Hematopoietic multipotent progenitor cell (in vitro differentiated cells): ENCODE measurements around the gene SFPQ. TPM values are rescaled to one million over a fixed set of nuclear protein-coding genes. Genes with fewer than 3 reads are reported as not detected.
"Not testable (repeated sequence)": the region's sequence is repeated elsewhere in the genome, so short reads cannot be mapped to it uniquely, and the experiment has no call there.

Source experiments
- DNase-seq, 3 donors: peaks; one replicate each; pipeline ENCODE4 v3.0.0-alpha.2; 2011 to 2015; ENCODE audit warnings: low read depth in 2 of 3, low spot score in 2 of 3
- total RNA-seq: library from RNA; depleted of rRNA; stranded (reverse); fragments of >200 nt; gene quantifications from one replicate; pipeline ENCODE4 v1.2.3, GENCODE V29; 2012

Gene SFPQ, protein sequence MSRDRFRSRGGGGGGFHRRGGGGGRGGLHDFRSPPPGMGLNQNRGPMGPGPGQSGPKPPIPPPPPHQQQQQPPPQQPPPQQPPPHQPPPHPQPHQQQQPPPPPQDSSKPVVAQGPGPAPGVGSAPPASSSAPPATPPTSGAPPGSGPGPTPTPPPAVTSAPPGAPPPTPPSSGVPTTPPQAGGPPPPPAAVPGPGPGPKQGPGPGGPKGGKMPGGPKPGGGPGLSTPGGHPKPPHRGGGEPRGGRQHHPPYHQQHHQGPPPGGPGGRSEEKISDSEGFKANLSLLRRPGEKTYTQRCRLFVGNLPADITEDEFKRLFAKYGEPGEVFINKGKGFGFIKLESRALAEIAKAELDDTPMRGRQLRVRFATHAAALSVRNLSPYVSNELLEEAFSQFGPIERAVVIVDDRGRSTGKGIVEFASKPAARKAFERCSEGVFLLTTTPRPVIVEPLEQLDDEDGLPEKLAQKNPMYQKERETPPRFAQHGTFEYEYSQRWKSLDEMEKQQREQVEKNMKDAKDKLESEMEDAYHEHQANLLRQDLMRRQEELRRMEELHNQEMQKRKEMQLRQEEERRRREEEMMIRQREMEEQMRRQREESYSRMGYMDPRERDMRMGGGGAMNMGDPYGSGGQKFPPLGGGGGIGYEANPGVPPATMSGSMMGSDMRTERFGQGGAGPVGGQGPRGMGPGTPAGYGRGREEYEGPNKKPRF
- total RNA-seq, result 221 TPM

- peak; percentile 95 to 99 (median 98) for DNase-seq
Observed at GRCh38 chr1:35192853-35193664, at the start of gene SFPQ. Gene SFPQ, minus strand, starts transcription at chr1:35193145. Its CDS starts 96 bp downstream, at chr1:35193049.

GRCh38 chr1:35236772-35237171 lies 43.8 kb upstream of the SFPQ start:
- not testable (repeated sequence) for DNase-seq

GRCh38 chr1:35231287-35231686 lies 38.3 kb upstream of the SFPQ start:
- no peak for DNase-seq

DNA sequence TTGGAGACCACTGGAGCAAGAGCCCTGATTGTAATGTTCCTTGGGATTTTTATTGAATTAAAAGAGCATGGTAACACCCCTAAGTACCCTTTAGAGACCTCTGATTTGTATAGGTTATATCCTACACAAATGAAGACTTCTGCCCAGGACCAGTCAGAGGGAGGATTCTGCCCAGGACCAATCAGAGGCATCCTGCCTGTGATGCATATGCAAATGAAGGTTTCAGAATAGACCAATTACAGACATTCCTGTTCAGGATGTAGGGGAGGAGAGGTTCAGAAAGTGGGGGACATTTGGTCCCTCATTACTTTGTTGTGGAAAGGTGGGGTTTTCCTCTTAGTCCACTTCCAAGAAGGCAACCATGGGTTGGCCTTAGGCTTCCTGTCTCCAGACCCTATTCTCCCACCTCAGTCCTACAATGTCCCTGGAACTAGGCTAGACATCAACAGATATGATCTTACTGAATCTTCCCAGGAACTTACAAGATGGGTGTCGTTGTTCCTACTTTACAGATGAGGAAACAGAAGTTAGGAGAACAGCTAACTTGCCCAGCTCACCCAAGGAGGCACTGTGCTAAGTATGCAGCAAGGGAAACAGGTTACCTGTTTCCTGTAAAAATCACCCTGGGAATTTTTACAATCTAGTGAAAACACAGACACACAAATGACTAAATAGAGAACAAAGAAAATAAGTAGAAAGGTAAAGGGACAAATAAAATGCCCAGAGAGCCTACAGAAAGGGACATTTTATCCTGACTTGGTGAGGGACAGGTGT lies 36.8 kb upstream of the SFPQ start:
- DNase-seq, result no peak

GRCh38 chr1:35226546-35226945 lies 33.6 kb upstream of the SFPQ start:
- no peak for DNase-seq

DNA sequence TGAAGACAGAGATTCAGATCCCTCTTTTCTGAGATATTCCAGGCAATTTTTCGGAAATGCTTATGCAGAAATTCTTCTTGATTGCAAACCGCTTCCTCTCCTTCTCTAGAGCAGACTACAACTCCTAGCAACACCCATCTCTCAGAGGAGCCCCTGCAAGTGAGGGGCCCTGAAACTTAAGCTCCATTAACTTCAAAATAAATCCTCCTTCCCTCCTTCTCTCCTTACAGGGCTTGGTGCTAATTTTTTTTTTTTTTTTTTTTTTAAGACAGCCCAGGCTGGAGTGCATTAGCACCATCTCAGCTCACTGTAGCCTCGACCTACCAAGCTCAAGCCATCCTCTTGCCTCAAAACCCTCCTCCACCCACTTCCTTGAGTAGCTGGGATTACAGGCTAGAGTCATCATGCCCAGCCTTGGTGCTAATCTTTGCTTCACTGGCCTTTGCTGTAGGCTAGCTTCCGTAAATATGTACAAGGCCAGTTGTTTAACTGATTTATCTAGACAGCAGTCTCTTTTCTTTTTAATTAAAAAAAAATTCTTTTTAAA lies 30.2 kb upstream of the SFPQ start:
- DNase-seq, result no peak

GRCh38 chr1:35222322-35223083 lies 29.6 kb upstream of the SFPQ start:
- DNase-seq, result no peak

- DNase-seq, result peak in 2 of 3 donors; percentile 23 to 51
Observed at GRCh38 chr1:35220976-35221375, 28.0 kb upstream of the SFPQ start.

- DNase-seq, result no peak
Observed at GRCh38 chr1:35215346-35215745, 22.4 kb upstream of the SFPQ start.

DNA sequence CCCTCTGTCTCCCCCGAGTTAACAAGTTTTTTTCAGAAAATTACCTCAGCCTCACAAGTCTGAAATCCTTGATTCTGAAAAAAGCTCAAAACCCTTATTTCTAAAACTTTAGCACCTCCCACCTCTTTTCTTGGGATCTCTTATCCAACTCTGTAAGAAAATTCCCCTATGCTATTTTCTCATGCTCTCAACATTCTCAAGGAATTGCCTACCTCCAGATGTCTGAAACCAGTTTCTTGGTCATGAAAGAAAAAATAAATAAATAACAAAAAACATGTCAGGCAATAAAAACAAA lies 18.1 kb upstream of the SFPQ start:
- no peak for DNase-seq

GRCh38 chr1:35210321-35211119 lies 17.6 kb upstream of the SFPQ start:
- DNase-seq, result no peak

GRCh38 chr1:35203295-35203694 lies 10.3 kb upstream of the SFPQ start:
- no peak for DNase-seq

GRCh38 chr1:35202048-35202719 lies 9.2 kb upstream of the SFPQ start:
- DNase-seq, result peak; percentile 45 to 92 (median 78)

- DNase-seq, result no peak
Observed at GRCh38 chr1:35201631-35202030, 8.7 kb upstream of the SFPQ start.

DNA sequence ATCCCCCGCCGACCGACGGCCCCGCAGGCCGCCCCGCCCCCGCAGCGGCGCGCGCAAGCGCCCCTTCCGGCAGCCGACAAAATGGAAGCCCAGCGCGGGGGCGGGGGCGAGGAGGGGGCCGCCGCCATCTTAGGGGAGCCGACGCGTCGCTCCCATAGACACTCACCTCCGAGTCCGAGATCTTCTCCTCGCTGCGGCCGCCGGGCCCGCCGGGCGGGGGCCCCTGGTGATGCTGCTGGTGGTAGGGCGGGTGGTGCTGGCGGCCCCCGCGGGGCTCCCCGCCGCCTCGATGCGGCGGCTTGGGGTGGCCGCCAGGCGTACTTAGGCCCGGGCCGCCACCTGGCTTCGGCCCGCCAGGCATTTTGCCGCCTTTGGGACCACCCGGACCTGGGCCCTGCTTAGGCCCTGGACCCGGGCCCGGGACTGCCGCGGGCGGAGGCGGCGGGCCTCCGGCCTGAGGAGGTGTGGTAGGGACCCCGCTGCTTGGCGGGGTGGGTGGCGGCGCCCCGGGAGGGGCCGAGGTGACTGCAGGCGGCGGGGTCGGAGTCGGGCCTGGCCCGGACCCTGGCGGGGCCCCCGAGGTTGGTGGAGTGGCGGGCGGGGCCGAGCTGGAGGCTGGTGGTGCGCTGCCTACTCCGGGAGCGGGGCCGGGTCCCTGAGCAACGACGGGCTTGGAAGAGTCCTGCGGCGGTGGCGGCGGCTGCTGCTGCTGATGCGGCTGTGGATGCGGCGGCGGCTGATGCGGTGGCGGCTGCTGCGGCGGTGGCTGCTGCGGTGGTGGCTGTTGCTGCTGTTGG lies 691 bp downstream of the SFPQ start:
- DNase-seq, result peak in 2 of 3 donors; percentile 78 to 91

GRCh38 chr1:35191429-35192055 lies 1.4 kb downstream of the SFPQ start:
- peak in 1 of 3 donors; percentile 85 for DNase-seq

DNA sequence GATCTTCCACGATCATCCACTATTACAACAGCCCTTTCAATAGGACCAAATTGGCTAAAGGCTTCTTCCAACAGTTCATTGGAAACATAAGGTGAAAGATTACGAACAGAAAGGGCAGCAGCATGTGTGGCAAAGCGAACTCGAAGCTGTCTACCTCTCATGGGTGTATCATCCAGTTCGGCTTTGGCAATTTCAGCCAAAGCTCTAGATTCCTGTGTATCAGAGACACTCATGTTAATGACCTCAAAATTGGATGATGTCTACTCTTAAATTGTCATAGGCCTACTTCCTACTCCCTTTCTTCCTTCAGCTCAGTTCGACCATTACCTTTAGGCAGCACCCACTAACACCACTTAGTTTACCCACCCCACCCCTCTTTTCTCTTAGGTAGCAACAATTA lies 2.2 kb downstream of the SFPQ start:
- no peak for DNase-seq
